Measurements from ENCODE around the gene BTNL9. TPM values are rescaled to one million over a fixed set of nuclear protein-coding genes. Genes with fewer than 3 reads are reported as not detected.
"Not testable (repeated sequence)": the region's sequence is repeated elsewhere in the genome, so short reads cannot be mapped to it uniquely, and the experiment has no call there.

BTNL9 gene
- total RNA-seq (2014; rRNA removed; shearing (Covaris generic)), result not detected in 2 replicates

DNA sequence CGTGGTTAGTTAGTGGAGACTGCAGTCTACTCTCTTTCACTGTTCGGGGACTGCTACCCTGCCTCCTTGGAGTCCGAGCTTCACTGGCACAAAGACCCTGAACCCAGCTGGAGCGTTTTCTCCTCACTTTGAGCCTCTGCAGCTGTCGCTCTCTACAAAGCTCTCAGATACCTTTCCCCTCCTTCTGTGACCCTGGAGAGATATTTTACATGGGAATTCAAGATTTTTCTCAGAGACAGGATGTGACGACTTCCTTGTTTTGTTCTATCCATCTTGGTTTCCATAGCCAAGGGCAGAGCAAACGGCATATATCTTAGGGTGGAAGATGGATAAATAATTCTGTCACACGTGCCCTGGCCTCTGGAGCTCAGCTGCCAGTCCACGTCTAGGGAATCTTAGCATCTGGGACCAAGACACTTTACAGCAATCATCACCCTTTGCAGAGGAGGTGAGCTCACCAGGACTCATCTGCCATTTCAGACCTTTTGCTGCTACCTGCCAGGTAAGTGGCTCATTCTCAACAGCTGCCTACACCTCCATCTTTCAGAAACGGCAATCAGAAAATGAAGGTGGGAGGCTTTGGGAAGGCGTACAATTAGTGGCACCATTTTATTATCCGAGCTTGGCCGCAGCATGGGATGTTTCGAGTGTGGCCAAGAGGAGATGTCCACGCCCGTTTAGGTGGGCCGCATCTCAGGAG lies at the start of gene BTNL9:
Gene BTNL9, plus strand, starts transcription at position 336 of the 700 bp plus-strand sequence. CDS start 5,224 bp downstream, outside the sequence.
- H3K36me3 ChIP-seq, result no peaks in the 10 kb centered on the region
- no peak within 1 kb of the TSS for H3K4me3 ChIP-seq
- H3K27me3 ChIP-seq, result peaks cover 16% of the 10 kb centered on the region
- no peaks in the 10 kb centered on the region for H3K9me3 ChIP-seq (replicated peaks)
- H3K27ac ChIP-seq, result no peak within 1 kb of the TSS
- H3K4me1 ChIP-seq, result no peaks in the 10 kb centered on the region
- DNase-seq, result peak in 1 of 2 experiments; percentile 24

DNA sequence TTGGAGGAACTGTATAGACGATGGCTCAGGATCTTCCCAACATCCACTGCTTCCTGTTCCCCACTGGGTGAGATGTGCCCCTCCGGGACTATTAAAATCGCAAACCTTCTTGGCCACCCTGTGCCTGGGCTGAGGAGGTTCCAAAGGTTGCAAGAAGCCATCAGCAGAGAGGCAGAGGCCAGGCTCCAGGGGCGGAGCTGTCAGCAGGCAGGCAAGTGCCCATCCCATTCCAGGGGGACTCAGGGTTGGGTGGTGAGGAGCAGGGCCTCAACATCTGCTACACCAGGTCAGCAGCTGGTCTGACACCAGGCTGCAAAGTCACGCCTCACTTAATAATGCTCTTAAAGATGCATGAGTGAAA lies 49.2 kb upstream of the BTNL9 start:
- Histone ChIP-seq H3K27ac (no peak overlapping the region), H3K4me3 (no peak overlapping the region), H3K36me3 (no peaks in the 10 kb centered on the region), H3K9me3 (replicated peaks) (no peaks in the 10 kb centered on the region), H3K27me3 (no peaks in the 10 kb centered on the region), H3K4me1 (no peaks in the 10 kb centered on the region)
- DNase-seq, result no peak

GRCh38 chr5:181001947-181002346 lies 38.1 kb upstream of the BTNL9 start:
- no peaks in the 10 kb centered on the region for H3K4me1 ChIP-seq
- H3K9me3 ChIP-seq (replicated peaks), result 0 out of 2 replicates have a peak, but pooled peaks cover 3% of the 10 kb centered on the region
- no peak for DNase-seq
- H3K36me3 ChIP-seq, result no peaks in the 10 kb centered on the region
- H3K27ac ChIP-seq, result no peak overlapping the region
- H3K4me3 ChIP-seq, result no peak overlapping the region
- H3K27me3 ChIP-seq, result no peaks in the 10 kb centered on the region

DNA sequence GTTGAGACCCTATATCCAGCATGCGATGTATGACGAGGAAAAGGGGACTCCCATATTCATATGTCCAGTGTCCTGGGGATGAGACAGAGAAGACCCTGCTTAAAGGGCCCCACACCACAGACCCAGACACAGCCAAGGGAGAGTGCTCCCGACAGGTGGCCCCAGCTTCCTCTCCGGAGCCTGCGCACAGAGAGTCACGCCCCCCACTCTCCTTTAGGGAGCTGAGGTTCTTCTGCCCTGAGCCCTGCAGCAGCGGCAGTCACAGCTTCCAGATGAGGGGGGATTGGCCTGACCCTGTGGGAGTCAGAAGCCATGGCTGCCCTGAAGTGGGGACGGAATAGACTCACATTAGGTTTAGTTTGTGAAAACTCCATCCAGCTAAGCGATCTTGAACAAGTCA lies 34.3 kb upstream of the BTNL9 start:
- H3K4me3 ChIP-seq, result no peak overlapping the region
- H3K9me3 ChIP-seq (replicated peaks), result 0 out of 2 replicates have a peak, but pooled peaks cover 3% of the 10 kb centered on the region
- H3K36me3 ChIP-seq, result no peaks in the 10 kb centered on the region
- H3K4me1 ChIP-seq, result no peaks in the 10 kb centered on the region
- H3K27me3 ChIP-seq, result no peaks in the 10 kb centered on the region
- no peak for DNase-seq
- no peak overlapping the region for H3K27ac ChIP-seq

GRCh38 chr5:181008136-181008535 lies 31.9 kb upstream of the BTNL9 start:
- no peak for DNase-seq
- Histone ChIP-seq H3K9me3 (replicated peaks) (0 out of 2 replicates have a peak, but pooled peaks cover 3% of the 10 kb centered on the region), H3K27me3 (no peaks in the 10 kb centered on the region), H3K4me1 (no peaks in the 10 kb centered on the region), H3K36me3 (no peaks in the 10 kb centered on the region), H3K27ac (no peak overlapping the region), H3K4me3 (no peak overlapping the region)

GRCh38 chr5:181010018-181010417 lies 30.0 kb upstream of the BTNL9 start:
- H3K4me1 ChIP-seq; H3K27ac ChIP-seq; H3K36me3 ChIP-seq; DNase-seq; H3K27me3 ChIP-seq; H3K9me3 ChIP-seq (replicated peaks); H3K4me3 ChIP-seq: not testable (repeated sequence)

DNA sequence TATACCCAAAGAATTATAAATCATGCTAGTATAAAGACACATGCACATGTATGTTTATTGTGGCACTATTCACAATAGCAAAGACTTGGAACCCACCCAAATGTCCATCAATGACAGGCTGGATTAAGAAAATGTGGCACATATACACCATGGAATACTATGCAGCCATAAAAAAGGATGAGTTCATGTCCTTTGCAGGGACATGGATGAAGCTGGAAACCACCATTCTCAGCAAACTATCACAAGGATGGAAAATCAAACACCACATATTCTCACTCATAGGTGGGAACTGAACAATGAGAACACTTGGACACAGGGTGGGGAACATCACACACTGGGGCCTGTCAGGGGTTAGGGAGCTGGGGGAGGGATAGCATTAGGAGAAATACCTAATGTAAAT lies 25.4 kb upstream of the BTNL9 start:
- H3K9me3 ChIP-seq (replicated peaks); H3K4me3 ChIP-seq; H3K36me3 ChIP-seq; H3K27me3 ChIP-seq; DNase-seq; H3K27ac ChIP-seq; H3K4me1 ChIP-seq: not testable (repeated sequence)

DNA sequence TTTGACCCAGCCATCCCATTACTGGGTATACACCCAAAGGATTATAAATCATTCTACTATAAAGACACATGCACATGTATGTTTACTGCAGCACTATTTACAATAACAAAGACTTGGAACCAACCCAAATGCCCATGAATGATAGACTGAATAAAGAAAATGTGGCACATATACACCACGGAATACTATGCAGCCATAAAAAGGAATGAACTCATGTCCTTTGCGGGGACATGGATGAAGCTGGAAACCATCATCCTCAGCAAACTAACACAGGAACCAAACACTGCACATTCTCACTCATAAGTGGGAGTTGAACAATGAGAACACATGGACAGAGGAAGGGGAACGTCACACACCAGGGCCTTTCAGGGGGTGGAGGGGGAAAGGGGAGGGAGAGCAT lies 22.6 kb upstream of the BTNL9 start:
- not testable (repeated sequence) for H3K9me3 ChIP-seq (replicated peaks); H3K4me3 ChIP-seq; H3K36me3 ChIP-seq; H3K27ac ChIP-seq; H3K4me1 ChIP-seq; DNase-seq; H3K27me3 ChIP-seq

DNA sequence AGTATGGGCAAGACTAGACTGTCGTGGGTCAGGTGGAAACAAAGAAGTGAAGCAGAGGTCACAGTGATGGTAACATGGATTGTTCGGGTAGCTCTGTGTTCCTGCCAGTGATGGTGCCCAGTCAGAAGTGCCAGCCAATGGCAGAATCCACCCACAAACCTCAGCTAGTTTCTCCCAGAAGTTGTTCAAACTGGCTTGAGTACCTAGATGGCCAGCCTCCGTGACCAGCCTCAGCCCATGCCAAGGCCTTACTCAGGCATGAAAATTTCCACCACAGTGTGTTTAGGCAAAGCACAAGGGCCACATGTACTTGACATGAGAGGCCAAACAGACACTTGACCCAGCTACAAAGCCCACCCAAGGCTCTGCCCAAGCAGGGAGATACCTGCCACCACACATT lies 19.4 kb upstream of the BTNL9 start:
- Histone ChIP-seq H3K9me3 (replicated peaks) (no peaks in the 10 kb centered on the region; the same call in 1 of the 2 replicates), H3K27me3 (no peaks in the 10 kb centered on the region), H3K4me1 (no peaks in the 10 kb centered on the region), H3K27ac (no peak overlapping the region), H3K36me3 (no peaks in the 10 kb centered on the region), H3K4me3 (no peak overlapping the region)
- no peak for DNase-seq

- H3K4me3 ChIP-seq, result no peak overlapping the region
- H3K36me3 ChIP-seq, result no peaks in the 10 kb centered on the region
- DNase-seq, result no peak
- no peaks in the 10 kb centered on the region for H3K4me1 ChIP-seq
- H3K27ac ChIP-seq, result no peak overlapping the region
- no peaks in the 10 kb centered on the region; the same call in 1 of the 2 replicates for H3K9me3 ChIP-seq (replicated peaks)
- H3K27me3 ChIP-seq, result no peaks in the 10 kb centered on the region
Measured at GRCh38 chr5:181024245-181025064, 15.6 kb upstream of the BTNL9 start.

DNA sequence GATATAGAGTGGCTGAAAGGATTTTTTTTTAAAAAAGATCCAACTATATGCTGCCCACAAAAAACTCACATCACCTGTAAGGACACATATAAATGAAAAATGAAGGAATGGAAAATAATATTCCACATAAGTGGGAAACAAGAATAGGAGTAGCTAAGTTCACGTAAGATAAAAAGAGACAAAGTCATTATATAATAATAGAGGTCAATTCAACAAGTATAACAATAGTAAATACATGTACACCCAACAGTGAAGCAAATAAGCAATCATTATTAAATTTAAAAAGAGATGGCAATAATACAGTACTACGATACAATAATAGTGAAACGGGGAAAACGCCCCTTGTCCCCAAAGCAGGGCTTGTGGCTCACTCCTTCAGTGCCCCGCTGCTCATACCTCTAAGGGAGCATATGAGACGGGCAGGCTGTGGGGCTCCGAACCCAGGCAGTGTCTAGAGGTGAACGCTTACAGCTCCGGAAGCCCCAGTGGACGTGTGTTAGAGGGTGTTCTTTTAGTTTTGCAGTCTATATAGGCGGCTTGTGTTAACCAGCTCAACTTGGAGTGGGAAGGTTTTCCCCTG lies 12.5 kb upstream of the BTNL9 start:
- H3K9me3 ChIP-seq (replicated peaks), result no peaks in the 10 kb centered on the region
- H3K27ac ChIP-seq, result no peak overlapping the region
- H3K36me3 ChIP-seq, result no peaks in the 10 kb centered on the region
- DNase-seq, result no peak
- H3K27me3 ChIP-seq, result no peaks in the 10 kb centered on the region
- H3K4me1 ChIP-seq, result no peaks in the 10 kb centered on the region
- H3K4me3 ChIP-seq, result no peak overlapping the region

DNA sequence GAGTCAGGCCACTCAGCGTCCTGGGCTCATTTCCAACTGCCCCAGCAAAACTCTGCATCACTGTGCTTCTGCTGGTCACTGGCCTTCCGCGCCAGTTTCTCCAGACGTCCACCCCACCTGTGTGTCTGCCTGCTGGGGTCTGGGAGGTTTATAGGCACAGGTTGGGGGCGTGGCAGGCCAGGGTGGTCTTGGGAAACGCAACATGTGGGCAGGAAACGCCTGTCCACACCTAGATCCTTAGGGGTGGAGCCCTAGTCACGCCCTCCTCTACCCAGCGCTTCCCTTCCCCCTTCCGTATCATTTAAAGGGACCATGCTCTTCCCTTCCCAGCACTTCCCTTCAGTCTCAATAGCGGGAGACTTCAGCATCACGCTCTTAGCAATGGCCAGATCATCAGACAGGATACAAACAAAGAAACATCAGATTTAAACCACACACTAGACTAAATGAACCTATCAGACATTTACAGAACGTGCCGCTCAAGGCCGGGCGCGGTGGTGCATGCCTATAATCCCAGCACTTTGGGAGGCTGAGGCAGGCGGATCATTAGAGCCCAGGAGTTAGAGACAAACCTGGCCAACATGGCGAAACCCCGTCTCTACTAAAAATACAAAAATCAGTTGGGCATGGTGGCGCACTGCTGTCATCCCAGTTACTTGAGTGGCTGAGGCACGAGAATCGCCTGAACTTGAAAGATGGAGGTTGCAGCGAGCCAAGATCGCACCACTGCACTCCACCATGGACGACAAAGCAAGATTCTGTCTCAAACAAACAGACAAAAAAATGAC lies 11.8 kb upstream of the BTNL9 start:
- no peaks in the 10 kb centered on the region for H3K27me3 ChIP-seq
- no peak overlapping the region for H3K27ac ChIP-seq
- no peak for DNase-seq
- no peaks in the 10 kb centered on the region for H3K9me3 ChIP-seq (replicated peaks)
- H3K4me3 ChIP-seq, result no peak overlapping the region
- no peaks in the 10 kb centered on the region for H3K4me1 ChIP-seq
- no peaks in the 10 kb centered on the region for H3K36me3 ChIP-seq

DNA sequence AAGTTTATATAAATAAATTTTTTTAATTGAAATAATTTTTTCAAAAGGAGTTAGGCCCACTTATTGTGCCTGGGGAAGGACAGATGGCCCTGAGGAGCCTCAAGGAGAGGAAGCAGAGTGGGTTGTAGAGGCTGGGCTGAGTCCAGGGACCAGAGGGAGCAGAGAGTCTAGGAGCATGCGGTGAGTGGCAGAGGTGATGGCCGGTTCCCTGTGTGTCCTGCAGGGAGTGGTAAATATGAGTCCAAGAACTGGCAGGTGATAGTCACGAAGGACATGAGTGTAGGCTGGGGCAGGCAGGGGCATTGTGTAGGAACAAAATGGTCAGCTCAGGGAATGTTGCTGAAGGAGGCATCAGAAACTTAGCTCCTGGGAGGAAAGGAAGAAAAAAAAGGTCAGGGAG lies 8.3 kb upstream of the BTNL9 start:
- H3K4me1 ChIP-seq, result no peaks in the 10 kb centered on the region
- no peaks in the 10 kb centered on the region for H3K36me3 ChIP-seq
- no peak for DNase-seq
- H3K27ac ChIP-seq, result no peak overlapping the region
- no peaks in the 10 kb centered on the region for H3K9me3 ChIP-seq (replicated peaks)
- no peaks in the 10 kb centered on the region for H3K27me3 ChIP-seq
- no peak overlapping the region for H3K4me3 ChIP-seq

GRCh38 chr5:181035991-181036815 lies 3.9 kb upstream of the BTNL9 start:
- Histone ChIP-seq H3K4me1 (no peaks in the 10 kb centered on the region), H3K4me3 (no peak overlapping the region), H3K9me3 (replicated peaks) (no peaks in the 10 kb centered on the region), H3K36me3 (no peaks in the 10 kb centered on the region), H3K27ac (no peak overlapping the region), H3K27me3 (peaks cover 12% of the 10 kb centered on the region)
- peak; percentile 28 to 42 for DNase-seq

Measured in SJCRH30 (cell line).